ENCODE measurements around the gene APOA1.

Gene APOA1

DNA sequence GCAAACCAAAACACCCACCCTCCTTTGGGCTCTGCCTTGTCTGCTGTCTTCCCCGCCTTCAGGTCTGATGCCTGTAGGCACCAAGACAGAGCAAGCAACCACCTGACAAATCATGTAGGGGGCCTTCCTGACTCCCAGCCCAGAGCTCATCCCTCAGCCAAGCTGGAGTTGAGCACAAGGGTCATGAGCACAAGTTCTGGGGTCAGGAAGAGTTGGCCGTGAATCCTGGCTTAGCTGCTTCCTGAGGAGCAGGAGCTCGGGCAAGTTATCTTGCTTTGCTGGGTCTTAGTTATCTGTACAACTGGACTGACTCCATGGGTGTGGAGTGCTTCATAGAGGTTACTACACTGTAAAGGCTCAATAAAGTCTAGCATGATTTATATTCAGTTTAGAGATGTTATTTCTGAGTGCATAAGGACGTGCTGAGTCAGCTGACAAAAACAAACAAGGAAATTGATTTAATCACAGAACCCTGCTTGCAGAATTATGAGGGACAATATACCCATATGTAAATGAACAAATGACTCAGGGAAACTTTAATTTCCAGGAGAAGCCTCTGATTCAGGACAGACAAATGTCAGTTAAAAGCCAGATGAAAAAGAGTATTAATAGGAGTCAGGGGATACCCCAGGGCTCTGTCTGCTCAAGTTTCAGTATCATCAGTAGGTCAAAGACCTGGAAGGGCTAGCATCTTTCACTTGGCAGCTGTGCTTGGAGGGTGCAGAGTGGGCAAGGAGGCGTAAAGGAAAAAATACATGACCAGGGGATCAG is 15.0 kb upstream of the APOA1 start:
- Histone ChIP-seq H4K20me1 (ENCODE audit: insufficient read depth, low read length) (no peaks in the 10 kb centered on the region), H3K36me3 (ENCODE audit: insufficient read depth, low read length) (peaks cover 15% of the 10 kb centered on the region), H3K4me1 (ENCODE audit: insufficient read depth, low read length) (peaks cover 60% of the 10 kb centered on the region), H3K9me3 (ENCODE audit: insufficient read depth, low read length, severe bottlenecking) (no peaks in the 10 kb centered on the region), H3K4me2 (ENCODE audit: insufficient read depth, low read length) (peak overlapping the region; percentile 62), H3K4me3 (ENCODE audit: low read depth in 1 of 2, low read length in 2 of 2) (peak overlapping the region in 1 of 2 experiments; percentile 34; a peak in 1 of 4 replicates), H3K9ac (ENCODE audit: low read depth, low read length) (peak overlapping the region; percentile 47), H3K79me2 (ENCODE audit: insufficient read depth, low read length) (no peaks in the 10 kb centered on the region), H3K27me3 (ENCODE audit: insufficient read depth, low read length, poor library complexity) (no peaks in the 10 kb centered on the region), H3K27ac (ENCODE audit: low read length) (peak overlapping the region; percentile 91), H2AFZ (ENCODE audit: low read depth, low read length) (peak overlapping the region; percentile 52)
- no peak for TF ChIP-seq EZH2 (IDR thresholded peaks at IDR 0.05; ENCODE audit: borderline replicate concordance, low read depth, low read length, severe bottlenecking)
- ATAC-seq (ENCODE audit: insufficient read depth, low read depth) (peak; percentile 44), DNase-seq (peak; percentile 67)

DNA sequence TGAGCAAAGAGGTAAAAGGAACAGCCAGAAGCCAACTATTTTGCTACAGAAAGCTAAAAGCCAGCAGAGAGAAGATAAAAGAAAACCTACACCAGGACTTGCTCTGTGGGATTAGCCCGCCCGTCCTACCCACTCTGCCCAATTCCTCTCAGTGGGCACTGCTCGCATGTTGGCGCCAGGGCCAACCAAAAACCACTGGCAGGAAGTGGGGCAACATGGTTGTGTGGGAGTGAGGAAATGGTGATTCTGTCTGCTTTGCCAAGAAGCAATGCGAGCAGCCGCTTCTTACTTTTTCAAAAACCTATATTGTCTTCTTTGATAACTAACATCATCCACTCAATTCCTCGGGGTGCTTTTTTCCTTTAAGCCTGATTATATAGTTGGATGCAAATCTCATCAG is 14.2 kb upstream of the APOA1 start:
- H2AFZ ChIP-seq (ENCODE audit: low read depth, low read length), result peak overlapping the region; percentile 52
- DNase-seq (peak; percentile 86), ATAC-seq (ENCODE audit: insufficient read depth, low read depth) (peak; percentile 70)
- no peaks in the 10 kb centered on the region for H3K9me3 ChIP-seq (ENCODE audit: insufficient read depth, low read length, severe bottlenecking)
- H3K4me3 ChIP-seq (ENCODE audit: low read depth in 1 of 2, low read length in 2 of 2), result peak overlapping the region in 1 of 2 experiments; percentile 42; a peak in 2 of 4 replicates
- H3K9ac ChIP-seq (ENCODE audit: low read depth, low read length), result peak overlapping the region; percentile 47
- peak overlapping the region; percentile 91 for H3K27ac ChIP-seq (ENCODE audit: low read length)
- no peaks in the 10 kb centered on the region for H4K20me1 ChIP-seq (ENCODE audit: insufficient read depth, low read length)
- H3K79me2 ChIP-seq (ENCODE audit: insufficient read depth, low read length), result no peaks in the 10 kb centered on the region
- no peaks in the 10 kb centered on the region for H3K27me3 ChIP-seq (ENCODE audit: insufficient read depth, low read length, poor library complexity)
- peak overlapping the region; percentile 62 for H3K4me2 ChIP-seq (ENCODE audit: insufficient read depth, low read length)
- no peak for TF ChIP-seq CTCF (IDR thresholded peaks at IDR 0.05; ENCODE audit: borderline replicate concordance, extremely low read depth, low read length, poor library complexity, severe bottlenecking)
- no peak for TF ChIP-seq EZH2 (IDR thresholded peaks at IDR 0.05; ENCODE audit: borderline replicate concordance, low read depth, low read length, severe bottlenecking)
- H3K36me3 ChIP-seq (ENCODE audit: insufficient read depth, low read length), result peaks cover 23% of the 10 kb centered on the region
- H3K4me1 ChIP-seq (ENCODE audit: insufficient read depth, low read length), result peaks cover 60% of the 10 kb centered on the region

GRCh38 chr11:116849486-116849885 is 12.1 kb upstream of the APOA1 start:
- Histone ChIP-seq H3K79me2 (ENCODE audit: insufficient read depth, low read length) (no peaks in the 10 kb centered on the region), H3K36me3 (ENCODE audit: insufficient read depth, low read length) (peaks cover 43% of the 10 kb centered on the region), H3K27me3 (ENCODE audit: insufficient read depth, low read length, poor library complexity) (no peaks in the 10 kb centered on the region), H3K27ac (ENCODE audit: low read length) (peak overlapping the region; percentile 91), H3K4me3 (ENCODE audit: low read depth in 1 of 2, low read length in 2 of 2) (no peak overlapping the region), H2AFZ (ENCODE audit: low read depth, low read length) (no peak overlapping the region), H3K9me3 (ENCODE audit: insufficient read depth, low read length, severe bottlenecking) (no peaks in the 10 kb centered on the region), H3K4me1 (ENCODE audit: insufficient read depth, low read length) (peaks cover 51% of the 10 kb centered on the region), H3K9ac (ENCODE audit: low read depth, low read length) (no peak overlapping the region), H4K20me1 (ENCODE audit: insufficient read depth, low read length) (no peaks in the 10 kb centered on the region), H3K4me2 (ENCODE audit: insufficient read depth, low read length) (no peak overlapping the region)
- DNase-seq, result peak; percentile 39
- ATAC-seq (ENCODE audit: insufficient read depth, low read depth), result no peak
- TF ChIP-seq EZH2 (IDR thresholded peaks at IDR 0.05; ENCODE audit: borderline replicate concordance, low read depth, low read length, severe bottlenecking) (no peak), CTCF (IDR thresholded peaks at IDR 0.05; ENCODE audit: borderline replicate concordance, extremely low read depth, low read length, poor library complexity, severe bottlenecking) (no peak)

DNA sequence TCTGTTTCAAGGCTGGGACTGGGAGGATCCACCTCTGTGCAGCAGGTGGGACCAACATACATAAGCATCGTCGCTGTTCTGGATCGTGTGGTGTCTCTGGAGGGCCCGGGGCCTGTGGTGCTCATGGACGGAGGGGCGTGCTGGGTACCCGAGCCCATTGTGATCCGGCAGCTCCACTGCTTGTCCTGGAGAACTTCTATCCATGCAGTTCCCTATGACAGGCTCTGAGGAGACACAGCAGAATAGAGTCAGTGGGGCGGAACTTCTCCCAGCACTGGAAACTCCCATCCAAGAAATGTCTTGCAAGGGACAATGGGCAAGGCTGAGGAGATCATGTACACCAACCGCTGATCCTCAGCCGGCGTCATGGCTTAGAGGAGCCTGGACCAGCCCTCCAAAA is 11.6 kb upstream of the APOA1 start:
- no peaks in the 10 kb centered on the region for H3K27me3 ChIP-seq (ENCODE audit: insufficient read depth, low read length, poor library complexity)
- H3K4me1 ChIP-seq (ENCODE audit: insufficient read depth, low read length), result peaks cover 47% of the 10 kb centered on the region
- DNase-seq, result no peak
- no peaks in the 10 kb centered on the region for H3K9me3 ChIP-seq (ENCODE audit: insufficient read depth, low read length, severe bottlenecking)
- no peaks in the 10 kb centered on the region for H3K79me2 ChIP-seq (ENCODE audit: insufficient read depth, low read length)
- no peak for ATAC-seq (ENCODE audit: insufficient read depth, low read depth)
- H3K36me3 ChIP-seq (ENCODE audit: insufficient read depth, low read length), result peaks cover 43% of the 10 kb centered on the region
- H3K4me3 ChIP-seq (ENCODE audit: low read depth in 1 of 2, low read length in 2 of 2), result no peak overlapping the region
- H3K27ac ChIP-seq (ENCODE audit: low read length), result no peak overlapping the region
- no peak overlapping the region for H2AFZ ChIP-seq (ENCODE audit: low read depth, low read length)
- TF ChIP-seq EZH2 (IDR thresholded peaks at IDR 0.05; ENCODE audit: borderline replicate concordance, low read depth, low read length, severe bottlenecking) (no peak), CTCF (IDR thresholded peaks at IDR 0.05; ENCODE audit: borderline replicate concordance, extremely low read depth, low read length, poor library complexity, severe bottlenecking) (no peak)
- no peak overlapping the region for H3K9ac ChIP-seq (ENCODE audit: low read depth, low read length)
- H4K20me1 ChIP-seq (ENCODE audit: insufficient read depth, low read length), result no peaks in the 10 kb centered on the region
- H3K4me2 ChIP-seq (ENCODE audit: insufficient read depth, low read length), result no peak overlapping the region
